ENCODE data around the gene ICAM1.

Gene ICAM1

GRCh38 chr19:10321874-10322835, 51.2 kb downstream of the ICAM1 start:
- DNase-seq (ENCODE audit: low read depth): no peak

- DNase-seq (ENCODE audit: low read depth): no peak
Measured at GRCh38 chr19:10325732-10326131, 54.8 kb downstream of the ICAM1 start.

- no peak for DNase-seq (ENCODE audit: low read depth)
Measured at GRCh38 chr19:10327793-10328192, 56.9 kb downstream of the ICAM1 start.

- DNase-seq (ENCODE audit: low read depth): no peak
Measured at GRCh38 chr19:10328558-10329429, 57.9 kb downstream of the ICAM1 start.

DNA sequence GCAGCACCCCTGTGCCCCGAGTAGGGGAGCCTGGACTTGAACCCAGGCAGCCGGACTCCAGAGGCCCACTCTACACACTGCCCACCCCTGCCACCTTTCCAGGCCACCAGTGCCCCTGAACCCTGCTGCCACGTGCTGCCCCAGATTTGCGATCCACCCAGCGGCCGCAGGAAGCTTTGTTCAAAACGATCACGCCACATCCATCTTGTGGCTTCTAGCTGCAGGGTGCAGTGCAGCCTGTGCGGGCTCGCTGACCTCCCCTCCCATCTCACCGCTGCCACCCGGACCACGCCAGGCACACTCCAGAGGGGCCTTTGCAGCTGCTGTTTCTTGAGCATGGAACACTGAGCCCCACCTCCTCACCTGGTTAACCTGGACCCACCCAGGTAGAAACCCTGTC, 58.6 kb downstream of the ICAM1 start:
- DNase-seq (ENCODE audit: low read depth): no peak

GRCh38 chr19:10332158-10332964, 61.4 kb downstream of the ICAM1 start:
- no peak for DNase-seq (ENCODE audit: low read depth)

DNA sequence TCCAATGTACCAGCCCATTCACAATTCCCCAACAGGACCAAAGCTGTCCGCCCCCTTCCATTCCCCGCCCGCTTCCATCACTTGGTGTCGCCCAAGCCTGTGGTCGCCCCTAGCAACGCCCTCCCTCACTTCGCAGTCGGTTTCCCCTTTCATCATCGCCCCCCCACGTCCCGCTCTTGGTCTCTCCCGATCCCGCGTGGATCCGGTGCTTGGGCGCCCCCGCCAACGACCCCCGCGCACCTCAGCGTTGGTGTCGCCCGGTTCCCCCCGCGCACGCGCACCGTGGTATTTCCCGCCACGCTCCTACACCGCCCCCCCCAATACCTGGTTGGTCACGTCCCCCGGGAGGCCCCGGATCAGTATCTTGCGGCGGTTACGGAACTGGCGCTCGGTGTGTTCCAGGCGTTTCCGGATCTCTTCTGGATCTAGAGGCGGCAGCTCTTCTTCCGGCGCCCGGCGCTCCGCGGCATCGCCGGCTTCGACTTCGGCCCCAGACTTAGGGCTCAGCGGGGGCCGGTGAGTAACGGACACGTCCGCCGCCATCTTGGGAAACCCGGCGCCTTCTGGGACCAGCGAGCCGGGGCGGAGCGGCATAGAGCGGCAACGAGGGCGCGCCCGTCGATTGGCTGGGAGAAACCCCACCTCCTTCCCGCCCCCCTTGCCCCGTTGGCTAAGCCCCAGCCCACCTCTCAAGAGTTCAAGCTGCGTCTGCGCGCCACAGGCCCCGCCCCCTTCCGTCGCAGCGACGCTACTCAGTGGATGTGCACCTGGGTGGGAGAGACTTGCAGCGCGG, 62.2 kb downstream of the ICAM1 start, which contains the start of gene RAVER1:
TSS of gene RAVER1 (minus strand) at position 565 of the 793 bp plus-strand sequence. CDS start at position 543, 22 bp downstream.
- peak; percentile 98 for DNase-seq (ENCODE audit: low read depth)

GRCh38 chr19:10333758-10334587, 63.1 kb downstream of the ICAM1 start:
- DNase-seq (ENCODE audit: low read depth): no peak

GRCh38 chr19:10334588-10335351, 63.9 kb downstream of the ICAM1 start:
- DNase-seq (ENCODE audit: low read depth): no peak

DNA sequence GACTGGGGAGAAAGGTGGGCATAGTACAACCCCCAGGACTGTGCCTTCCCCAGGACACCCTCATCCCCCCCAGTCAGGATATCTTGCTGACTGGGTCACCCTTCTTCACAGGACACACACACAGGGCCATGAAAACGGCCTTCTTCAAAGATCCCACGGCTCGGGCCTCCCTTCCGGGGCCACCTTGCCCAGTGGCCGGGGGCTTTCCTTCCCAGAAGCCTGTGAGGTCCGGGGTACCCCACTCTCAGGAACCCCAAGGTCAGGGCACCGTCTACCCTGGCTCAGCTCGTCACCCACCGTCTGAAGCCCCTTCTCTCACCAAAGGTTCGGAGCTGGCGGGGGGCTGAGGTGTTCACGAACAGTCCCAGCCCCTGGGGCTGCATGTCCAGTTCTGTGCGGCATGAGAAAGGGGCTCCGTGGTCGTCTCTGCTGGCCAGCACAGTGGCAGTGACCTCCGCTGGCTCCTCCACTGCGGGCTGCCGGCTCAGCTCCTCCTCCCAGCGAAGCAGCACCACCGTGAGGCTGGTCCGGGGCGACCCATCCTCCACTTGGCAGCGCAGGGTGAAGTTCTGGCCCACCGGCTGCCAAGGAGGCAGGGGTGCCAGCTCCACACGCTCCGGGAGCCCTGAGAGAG, 64.5 kb downstream of the ICAM1 start:
- no peak for DNase-seq (ENCODE audit: low read depth)

All from activated T-helper 9 cell treated with anti-CD3 and anti-CD28 coated beads, Interleukin-2, amount 50 U/mL, for 16 hours (primary cell).